CD4-positive, alpha-beta T cell (primary cell): ENCODE data around the gene CHST2. TPM values are rescaled to one million over a fixed set of nuclear protein-coding genes. Genes with fewer than 3 reads are reported as not detected.

ENCODE experiments used
- ATAC-seq: fragments of 200-7000 bp; cut with Tn5 transposase; one replicate; pipeline ENCODE4 v1.10.0; 2022; ENCODE audit warnings: mild to moderate bottlenecking; ENCODE audit not compliant: poor library complexity
- CTCF ChIA-PET: fragments of 350-600 bp; sonication (Branson Sonifier 250); formaldehyde crosslinking; loops from one replicate; lab custom pipeline; 2021; ENCODE audit warnings: antibody characterized with exemption, inconsistent platforms; lab: Charles Lee
- POLR2A ChIA-PET: fragments of 350-600 bp; sonication (Branson Sonifier 250); formaldehyde crosslinking; loops from one replicate; lab custom pipeline; 2021; ENCODE audit warnings: antibody characterized with exemption, inconsistent platforms; lab: Charles Lee
- DNase-seq, 14 experiments: peaks; one replicate each; pipeline ENCODE4 v3.0.0-alpha.2; 2013 to 2020; ENCODE audit warnings: mixed read lengths in 2 of 14
- H3K27ac ChIP-seq, 2 donors: one replicate each; pipeline versions ENCODE4 v1.5.1 to v1.7.0; 2013; ENCODE audit warnings: low read length in 2 of 2, low read depth in 1 of 2, mild to moderate bottlenecking in 1 of 2
- H3K27me3 ChIP-seq, 2 experiments: 1 replicate in 1 of 2; 2 replicates in 1 of 2; pipeline versions ENCODE4 v1.6.1 to v1.7.0; 2013; ENCODE audit warnings: low read length in 2 of 2, control low read depth in 1 of 2, mild to moderate bottlenecking in 1 of 2, moderate library complexity in 1 of 2; ENCODE audit not compliant: insufficient read depth in 2 of 2, control insufficient read depth in 1 of 2
- H3K36me3 ChIP-seq: one replicate; pipeline ENCODE4 v1.6.1; 2013; ENCODE audit warnings: low read length, control low read depth; ENCODE audit not compliant: insufficient read depth
- H3K4me1 ChIP-seq: one replicate; pipeline ENCODE4 v1.6.1; 2013; ENCODE audit warnings: low read length, control low read depth; ENCODE audit not compliant: insufficient read depth
- H3K4me3 ChIP-seq: one replicate; pipeline ENCODE4 v1.5.1; 2013; ENCODE audit warnings: mild to moderate bottlenecking, low read length, moderate library complexity
- H3K9me3 ChIP-seq, 2 experiments: 1 replicate in 1 of 2; 2 replicates in 1 of 2; pipeline versions ENCODE4 v1.6.1 to v1.7.0; 2013; ENCODE audit warnings: low read length in 2 of 2, mild to moderate bottlenecking in 2 of 2, control low read depth in 1 of 2, moderate library complexity in 1 of 2; ENCODE audit not compliant: control insufficient read depth in 1 of 2, insufficient read depth in 1 of 2
- H3K27ac Mint-ChIP-seq: one replicate; pipeline ENCODE4 v1.8.0; 2020; ENCODE audit warnings: mixed read lengths
- H3K27me3 Mint-ChIP-seq: one replicate; pipeline ENCODE4 v1.8.0; 2021; ENCODE audit warnings: mixed read lengths
- H3K36me3 Mint-ChIP-seq: one replicate; pipeline ENCODE4 v1.8.0; 2021; ENCODE audit warnings: low read depth, mixed read lengths
- H3K4me1 Mint-ChIP-seq: one replicate; pipeline ENCODE4 v1.8.0; 2021; ENCODE audit warnings: low read depth, mixed read lengths
- H3K4me3 Mint-ChIP-seq: one replicate; pipeline ENCODE4 v1.8.0; 2020; ENCODE audit warnings: mild to moderate bottlenecking, mixed read lengths
- H3K9me3 Mint-ChIP-seq: one replicate; pipeline ENCODE4 v1.8.0; 2020; ENCODE audit warnings: mixed read lengths
- CTCF ChIP-seq: fragments of 200-600 bp; IDR thresholded peaks from one replicate; pipeline ENCODE4 v1.8.0; 2022; ENCODE audit warnings: antibody characterized with exemption, mild to moderate bottlenecking
- intact Hi-C, 2 experiments: fragments of 100-400 bp; cut with DNase I in 1 of 2; cut with micrococcal nuclease in 1 of 2; formaldehyde crosslinking; loops; one replicate each; pipeline versions ENCODE4 v1.15.1 to v1.9.0; 2023 to 2025; cut with DNase I, micrococcal nuclease
- total RNA-seq, 174 experiments: library from RNA in 2 of 174; stranded (reverse) in 2 of 174; gene quantifications; one replicate each; pipeline ENCODE4 v1.2.3 and lab custom pipeline; 2021 to 2026

The CHST2 gene
- total RNA-seq, 2 experiments from 2014 or later, result 2.0 TPM

- DNase-seq (no peak), ATAC-seq (no peak)
- H3K27ac ChIP-seq, result peak overlapping the region in 1 of 2 donors; percentile 3
- H3K9me3 Mint-ChIP-seq, result no peaks in the 10 kb centered on the region
- no peak overlapping the region for H3K4me3 ChIP-seq
- H3K27me3 ChIP-seq, result no peaks in the 10 kb centered on the region
- H3K4me1 ChIP-seq, result peaks cover 41% of the 10 kb centered on the region
- H3K9me3 ChIP-seq, result peaks cover 0 to 6% of the 10 kb centered on the region in 2 experiments
- H3K27me3 Mint-ChIP-seq, result no peaks in the 10 kb centered on the region
- H3K36me3 Mint-ChIP-seq, result no peaks in the 10 kb centered on the region
- no peaks in the 10 kb centered on the region for H3K36me3 ChIP-seq
- TF ChIP-seq CTCF, result no peak
- peaks cover 75% of the 10 kb centered on the region for H3K4me1 Mint-ChIP-seq
- POLR2A ChIA-PET, result no interaction called here
- H3K27ac Mint-ChIP-seq, result peak overlapping the region; percentile 85
- intact Hi-C loops, result no loop called here
- CTCF ChIA-PET, result no interaction called here
- peak overlapping the region; percentile 66 for H3K4me3 Mint-ChIP-seq
These were observed 53.2 kb downstream of the CHST2 start for GRCh38 chr3:143172795-143173145.

GRCh38 chr3:143173242-143173641 lies 53.7 kb downstream of the CHST2 start:
- Histone ChIP-seq H3K27ac (no peak overlapping the region), H3K4me1 (peaks cover 41% of the 10 kb centered on the region), H3K9me3 (peaks cover 0 to 6% of the 10 kb centered on the region in 2 experiments), H3K36me3 (no peaks in the 10 kb centered on the region), H3K27me3 (no peaks in the 10 kb centered on the region), H3K4me3 (no peak overlapping the region)
- Mint-ChIP-seq H3K4me1 (peaks cover 71% of the 10 kb centered on the region), H3K4me3 (no peak overlapping the region), H3K27me3 (no peaks in the 10 kb centered on the region), H3K36me3 (no peaks in the 10 kb centered on the region), H3K27ac (peak overlapping the region; percentile 85), H3K9me3 (no peaks in the 10 kb centered on the region)
- intact Hi-C loops, result no loop called here
- ChIA-PET CTCF (no interaction called here), POLR2A (interaction anchor here (0.7 kb wide), 1 partner anchor 49 kb away, joined by 3 read pairs; no protein-coding TSS in a partner anchor)
- DNase-seq (no peak), ATAC-seq (no peak)
- no peak for TF ChIP-seq CTCF

Other genes starting within 250 kb of the CHST2 start
- not detected for gene PCOLCE2, start 230.7 kb upstream of the CHST2 start, total RNA-seq
- gene PAQR9, start 156.1 kb upstream of the CHST2 start, total RNA-seq, result not detected
- gene U2SURP, start 118.2 kb upstream of the CHST2 start, total RNA-seq, result 100 to 1,000 TPM; 164 to 179 TPM